ENCODE data around the gene NTHL1. TPM values are rescaled to one million over a fixed set of nuclear protein-coding genes. Genes with fewer than 3 reads are reported as not detected.

Gene NTHL1
- polyA plus RNA-seq, 3 donors = 9.2 to 22.4 (median 9.6) TPM

- WGBS (ENCODE audit: insufficient coverage) = 95% methylated on average over 11 of the region's 14 CpGs
These were observed 38.0 kb upstream of the NTHL1 start for GRCh38 chr16:2085669-2086068.

GRCh38 chr16:2084895-2085625, 37.4 kb upstream of the NTHL1 start:
- no peak overlapping the region for H2AFZ ChIP-seq (ENCODE audit: insufficient read depth, low read depth, low read length, poor library complexity, severe bottlenecking)
- intact Hi-C loops (cut with micrococcal nuclease) = no loop called here
- H3K27ac ChIP-seq (ENCODE audit: low read depth in 1 of 2, low read length in 2 of 2) = no peak overlapping the region
- no peak for DNase-seq
- H3K4me1 Mint-ChIP-seq = no peaks in the 10 kb centered on the region
- H3K9me3 ChIP-seq (replicated peaks in 1 of 2; ENCODE audit: control insufficient read depth in 1 of 2, insufficient read depth in 1 of 2, low read length in 2 of 2) = no peaks in the 10 kb centered on the region
- H3K4me3 Mint-ChIP-seq = no peak overlapping the region
- peaks cover 0 to 2% (median 0%) of the 10 kb centered on the region in 3 donors for H3K27me3 Mint-ChIP-seq (ENCODE audit: low read depth in 3 of 3)
- TF ChIP-seq CTCF (IDR thresholded peaks at IDR 0.05) = no peak
- H3K4me2 ChIP-seq (replicated peaks; ENCODE audit: extremely low read depth, low read length, poor library complexity, severe bottlenecking) = no peak overlapping the region
- H3K79me2 ChIP-seq (ENCODE audit: insufficient read depth, low read length) = no peaks in the 10 kb centered on the region
- WGBS (ENCODE audit: insufficient coverage) = 97% methylated on average over 28 of the region's 29 CpGs
- no peaks in the 10 kb centered on the region for H3K4me1 ChIP-seq (ENCODE audit: control insufficient read depth in 1 of 2, insufficient read depth in 2 of 2, low read length in 2 of 2)
- H3K36me3 ChIP-seq (replicated peaks in 1 of 2; ENCODE audit: control insufficient read depth in 1 of 2, insufficient read depth in 2 of 2, low read length in 2 of 2) = peaks cover 84 to 94% of the 10 kb centered on the region in 2 donors
- H3K4me3 ChIP-seq (replicated peaks in 1 of 3; ENCODE audit: low read depth in 2 of 3, low read length in 3 of 3) = no peak overlapping the region
- no peaks in the 10 kb centered on the region for H4K20me1 ChIP-seq (ENCODE audit: insufficient read depth, low read length)
- peaks cover 42 to 79% of the 10 kb centered on the region in 2 donors for H3K36me3 Mint-ChIP-seq
- no peak overlapping the region for H3K27ac Mint-ChIP-seq
- no peaks in the 10 kb centered on the region for H3K27me3 ChIP-seq (ENCODE audit: control insufficient read depth in 2 of 2, insufficient read depth in 2 of 2, low read length in 2 of 2)
- no peak overlapping the region for H3K9ac ChIP-seq (ENCODE audit: insufficient read depth, low read length, poor library complexity, severe bottlenecking)
- H3K9me3 Mint-ChIP-seq = no peaks in the 10 kb centered on the region

More at GRCh38 chr16:2085669-2086068, 38.0 kb upstream of the NTHL1 start:
- no peaks in the 10 kb centered on the region for H3K4me1 ChIP-seq (ENCODE audit: control insufficient read depth in 1 of 2, insufficient read depth in 2 of 2, low read length in 2 of 2)
- no peak for TF ChIP-seq CTCF (IDR thresholded peaks at IDR 0.05)
- H3K4me2 ChIP-seq (replicated peaks; ENCODE audit: extremely low read depth, low read length, poor library complexity, severe bottlenecking) = no peak overlapping the region
- H3K9me3 ChIP-seq (replicated peaks in 1 of 2; ENCODE audit: control insufficient read depth in 1 of 2, insufficient read depth in 1 of 2, low read length in 2 of 2) = no peaks in the 10 kb centered on the region
- H3K4me3 ChIP-seq (replicated peaks in 1 of 3; ENCODE audit: low read depth in 2 of 3, low read length in 3 of 3) = no peak overlapping the region
- Mint-ChIP-seq H3K4me3 (no peak overlapping the region), H3K4me1 (no peaks in the 10 kb centered on the region), H3K27ac (no peak overlapping the region), H3K27me3 (ENCODE audit: low read depth in 3 of 3) (peaks cover 0 to 2% (median 0%) of the 10 kb centered on the region in 3 donors), H3K9me3 (peaks cover 0 to 2% (median 0%) of the 10 kb centered on the region in 7 donors), H3K36me3 (peaks cover 38 to 79% of the 10 kb centered on the region in 2 donors)
- no peak overlapping the region for H3K9ac ChIP-seq (ENCODE audit: insufficient read depth, low read length, poor library complexity, severe bottlenecking)
- H3K27ac ChIP-seq (ENCODE audit: low read depth in 1 of 2, low read length in 2 of 2) = no peak overlapping the region
- H3K27me3 ChIP-seq (ENCODE audit: control insufficient read depth in 2 of 2, insufficient read depth in 2 of 2, low read length in 2 of 2) = no peaks in the 10 kb centered on the region
- no peaks in the 10 kb centered on the region for H3K79me2 ChIP-seq (ENCODE audit: insufficient read depth, low read length)
- H2AFZ ChIP-seq (ENCODE audit: insufficient read depth, low read depth, low read length, poor library complexity, severe bottlenecking) = no peak overlapping the region
- peaks cover 81 to 90% of the 10 kb centered on the region in 2 donors for H3K36me3 ChIP-seq (replicated peaks in 1 of 2; ENCODE audit: control insufficient read depth in 1 of 2, insufficient read depth in 2 of 2, low read length in 2 of 2)
- no peak for DNase-seq
- H4K20me1 ChIP-seq (ENCODE audit: insufficient read depth, low read length) = no peaks in the 10 kb centered on the region
- intact Hi-C loops (cut with micrococcal nuclease) = no loop called here
